Fibroblast of upper back skin (primary cell): Measurements from ENCODE around the gene CCDC175.

Source experiments
- DNase-seq: peaks from one replicate; pipeline ENCODE4 v3.0.0-alpha.2; 2013

CCDC175 gene

GRCh38 chr14:59538936-59539335 lies 37.7 kb downstream of the CCDC175 start:
- no peak for DNase-seq

GRCh38 chr14:59537476-59537875 lies 39.1 kb downstream of the CCDC175 start:
- DNase-seq: no peak

GRCh38 chr14:59534361-59534987 lies 42.1 kb downstream of the CCDC175 start:
- no peak for DNase-seq

- DNase-seq: no peak
These were observed 44.2 kb downstream of the CCDC175 start for GRCh38 chr14:59532419-59532818.

- no peak for DNase-seq
These were observed 46.3 kb downstream of the CCDC175 start for GRCh38 chr14:59530349-59530748.

GRCh38 chr14:59529189-59529588 lies 47.4 kb downstream of the CCDC175 start:
- no peak for DNase-seq

GRCh38 chr14:59520224-59520623 lies 56.4 kb downstream of the CCDC175 start:
- DNase-seq: no peak

- DNase-seq: no peak
These were observed 64.6 kb downstream of the CCDC175 start for GRCh38 chr14:59511916-59512575.

- no peak for DNase-seq
These were observed 65.6 kb downstream of the CCDC175 start for GRCh38 chr14:59510966-59511365.

- no peak for DNase-seq
These were observed 66.6 kb downstream of the CCDC175 start for GRCh38 chr14:59510001-59510400.

GRCh38 chr14:59509101-59509500 lies 67.5 kb downstream of the CCDC175 start:
- DNase-seq: no peak

GRCh38 chr14:59507752-59508103 lies 68.9 kb downstream of the CCDC175 start:
- DNase-seq: no peak

GRCh38 chr14:59507063-59507751 lies 69.4 kb downstream of the CCDC175 start:
- DNase-seq: peak; percentile 42

GRCh38 chr14:59503256-59503655 lies 73.4 kb downstream of the CCDC175 start:
- no peak for DNase-seq

GRCh38 chr14:59500732-59501131 lies 75.9 kb downstream of the CCDC175 start:
- no peak for DNase-seq

- DNase-seq: no peak
These were observed 84.2 kb downstream of the CCDC175 start for GRCh38 chr14:59492384-59492783.

GRCh38 chr14:59490756-59491155 lies 85.9 kb downstream of the CCDC175 start:
- DNase-seq: no peak

GRCh38 chr14:59484639-59485175 lies 91.9 kb downstream of the CCDC175 start:
- DNase-seq: no peak

- peak; percentile 96 for DNase-seq
These were observed 92.6 kb downstream of the CCDC175 start, which contains the start of the genes JKAMP and L3HYPDH for GRCh38 chr14:59483819-59484638. JKAMP (plus strand) TSS chr14:59484517; CDS start chr14:59484590, 73 bp downstream. L3HYPDH (minus strand) TSS chr14:59484408; CDS start chr14:59484316, 92 bp downstream.

- DNase-seq: peak; percentile 85
These were observed 93.2 kb downstream of the CCDC175 start for GRCh38 chr14:59483363-59483762.

GRCh38 chr14:59482541-59483331 lies 93.9 kb downstream of the CCDC175 start:
- peak; percentile 97 for DNase-seq
